Urinary bladder (tissue), 4 donors: ENCODE results near the gene DLG4. TPM values are rescaled to one million over a fixed set of nuclear protein-coding genes. Genes with fewer than 3 reads are reported as not detected.

Source experiments
- DNase-seq: peaks from one replicate; pipeline ENCODE4 v3.0.0-alpha.2; 2015; ENCODE audit errors: extremely low spot score
- H3K27ac ChIP-seq: one replicate; pipeline ENCODE4 v1.5.1; 2013; ENCODE audit warnings: low read depth, mild to moderate bottlenecking, moderate library complexity
- H3K36me3 ChIP-seq: one replicate; pipeline ENCODE4 v1.6.1; 2013; ENCODE audit warnings: mild to moderate bottlenecking, moderate library complexity; ENCODE audit not compliant: insufficient read depth
- H3K4me1 ChIP-seq: one replicate; pipeline ENCODE4 v1.6.1; 2013; ENCODE audit warnings: mild to moderate bottlenecking, moderate library complexity; ENCODE audit not compliant: insufficient read depth
- H3K4me3 ChIP-seq: one replicate; pipeline ENCODE4 v1.5.1; 2013; ENCODE audit warnings: low read depth, low read length
- WGBS: extraction: QIAGEN DNeasy Blood & Tissue Kit; methylation state at CpG from one replicate; pipeline ENCODE4 v1.1.7; 2013; 5-methylcytosine and 5-hydroxymethylcytosine counted together
- polyA plus RNA-seq: library from polyadenylated mRNA; stranded (reverse); fragments of 200-250 nt; gene quantifications from one replicate; pipeline ENCODE4 v1.2.3, GENCODE V29; 2013
- total RNA-seq: library from RNA; depleted of rRNA; stranded (reverse); fragments of >200 nt; gene quantifications from one replicate; pipeline ENCODE4 v1.2.3, GENCODE V29; 2014
- donor health status: healthy with polysubstance abuse.
- donor health status: healthy.

The DLG4 gene
- total and polyA plus RNA-seq, 2 donors: 17.1 to 19.4 TPM

DNA sequence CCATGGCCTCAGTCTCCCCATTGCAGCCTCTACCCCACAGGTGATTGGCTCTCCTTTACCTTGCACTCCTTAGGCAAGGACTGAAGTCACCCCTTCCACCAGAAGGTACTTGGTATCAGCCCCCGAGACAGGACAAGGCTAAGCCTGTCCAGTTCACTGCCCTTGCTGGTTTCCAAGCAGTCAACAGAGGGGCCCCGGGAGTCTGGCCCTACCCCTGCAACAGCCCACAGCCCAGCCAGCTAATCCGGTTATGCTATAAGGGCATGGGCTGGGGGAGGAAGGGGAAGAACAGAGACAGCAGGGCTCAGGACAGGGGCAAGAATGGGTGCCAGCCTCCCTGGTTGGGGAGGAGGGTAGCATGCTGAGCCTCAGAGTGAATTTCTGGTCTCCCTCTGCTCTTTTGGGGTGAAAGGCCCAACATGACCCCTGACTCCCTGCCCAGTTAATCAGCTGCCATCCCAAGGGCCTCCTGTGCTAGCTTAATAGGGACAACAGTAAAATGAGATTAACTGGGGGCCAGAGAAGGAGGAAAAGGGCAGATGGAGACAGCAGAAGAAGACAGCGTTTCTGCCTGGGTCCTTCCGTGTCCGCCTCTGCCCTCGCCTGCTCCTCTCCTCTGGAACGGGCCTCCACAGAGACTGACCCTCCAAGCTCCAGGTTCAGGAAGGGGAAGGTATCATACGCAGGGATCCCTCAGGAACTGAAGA, 10.7 kb downstream of the DLG4 start:
- no peak overlapping the region for H3K27ac ChIP-seq
- H3K4me3 ChIP-seq: no peak overlapping the region
- WGBS: 82% methylated on average over 9 of the region's 9 CpGs
- peaks cover under 1% of the 10 kb centered on the region for H3K4me1 ChIP-seq
- H3K36me3 ChIP-seq: no peaks in the 10 kb centered on the region
- no peak for DNase-seq

DNA sequence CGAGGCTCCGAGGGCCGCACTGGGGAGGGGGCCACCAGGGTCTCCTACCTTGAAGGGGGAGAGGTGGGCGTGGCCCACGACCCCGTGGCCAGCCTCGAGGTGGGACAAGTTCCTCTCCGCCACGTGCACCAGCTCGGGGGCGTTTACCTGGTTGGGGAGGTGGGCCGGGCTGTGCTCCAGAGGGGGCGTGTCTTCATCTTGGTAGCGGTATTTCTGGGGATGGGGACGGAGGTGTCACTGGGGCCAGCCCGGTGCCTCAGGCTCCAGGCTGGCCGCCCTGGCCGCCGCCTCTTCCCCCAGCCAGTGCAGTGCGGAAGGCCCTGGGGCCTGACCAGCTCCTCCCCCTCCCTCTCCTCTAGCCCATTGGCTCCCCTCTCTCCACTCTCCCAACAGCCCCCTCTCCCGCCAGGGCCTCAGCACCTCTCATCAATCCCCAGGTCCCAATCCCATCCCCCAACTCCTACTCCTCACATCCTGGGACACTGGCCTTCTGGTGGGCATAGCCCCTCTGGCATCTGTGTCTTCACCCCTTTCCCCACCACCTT, 11.5 kb downstream of the DLG4 start:
- WGBS: 59% methylated on average over 21 of the region's 21 CpGs
- no peaks in the 10 kb centered on the region for H3K36me3 ChIP-seq
- no peak overlapping the region for H3K27ac ChIP-seq
- no peak for DNase-seq
- no peak overlapping the region for H3K4me3 ChIP-seq
- H3K4me1 ChIP-seq: no peaks in the 10 kb centered on the region

DNA sequence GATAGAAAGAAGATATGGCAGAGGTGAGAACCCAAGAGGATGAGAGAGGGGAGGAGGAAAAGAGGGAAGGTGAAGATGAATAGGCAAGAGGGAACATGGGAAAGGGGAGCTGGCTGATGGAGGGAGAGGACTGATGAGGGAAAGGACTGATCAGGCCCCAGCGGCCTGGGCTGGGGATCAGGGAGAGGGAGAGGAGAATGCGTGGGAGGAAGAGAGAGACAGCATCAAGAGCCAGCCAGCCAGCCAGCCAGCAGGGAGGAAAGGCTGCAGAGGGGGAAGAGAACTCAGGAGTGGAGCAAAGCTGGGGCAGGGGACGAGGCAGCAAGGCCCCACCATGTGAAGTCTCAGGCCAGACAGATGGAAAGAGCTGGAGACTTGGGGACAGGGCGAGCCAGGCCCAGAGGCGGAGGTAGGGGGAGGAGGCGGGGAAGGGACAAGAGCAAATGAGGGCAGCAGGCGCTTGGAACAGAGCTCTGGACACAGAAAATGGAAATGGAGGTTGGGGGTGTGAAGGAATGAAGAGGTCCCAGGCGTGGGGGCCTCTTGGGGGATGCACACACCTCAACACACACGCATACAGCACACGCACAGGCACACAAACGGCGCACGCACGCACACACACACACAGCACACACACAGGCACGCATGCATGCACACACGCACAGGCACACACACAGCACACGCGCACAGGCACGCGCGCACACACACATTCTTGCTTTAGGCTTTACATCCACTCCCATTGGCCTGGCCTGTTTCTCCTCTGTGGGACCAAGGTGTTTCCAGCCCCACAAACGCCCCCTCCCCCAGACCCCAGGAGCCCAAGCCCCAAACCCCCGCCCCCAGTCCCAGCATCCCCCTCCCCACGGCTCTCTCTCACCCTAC, 12.3 kb downstream of the DLG4 start:
- no peak for DNase-seq
- WGBS: 78% methylated on average over 24 of the region's 24 CpGs
- no peaks in the 10 kb centered on the region for H3K4me1 ChIP-seq
- H3K36me3 ChIP-seq: no peaks in the 10 kb centered on the region
- H3K4me3 ChIP-seq: no peak overlapping the region
- no peak overlapping the region for H3K27ac ChIP-seq

DNA sequence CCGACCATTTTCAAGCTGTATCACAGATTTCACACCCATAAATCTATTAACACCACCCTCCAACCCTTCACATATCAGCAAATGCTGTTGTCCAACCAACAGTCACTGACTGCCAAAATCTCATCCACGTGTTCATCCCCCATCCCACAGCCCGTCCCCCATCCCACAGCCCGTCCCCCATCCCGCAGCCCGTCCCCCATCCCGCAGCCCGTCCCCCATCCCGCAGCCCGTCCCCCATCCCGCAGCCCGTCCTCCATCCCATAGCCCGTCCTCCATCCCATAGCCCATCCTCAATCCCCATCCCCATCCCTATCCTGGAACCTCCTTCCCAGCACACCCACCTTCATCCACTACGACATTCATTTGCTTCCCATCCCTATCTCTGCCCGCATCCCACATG, 14.1 kb downstream of the DLG4 start:
- 28% methylated on average over 15 of the region's 15 CpGs for WGBS
- H3K27ac ChIP-seq: no peak overlapping the region
- no peak for DNase-seq
- peak overlapping the region; percentile 44 for H3K4me3 ChIP-seq
- H3K4me1 ChIP-seq: no peaks in the 10 kb centered on the region
- no peaks in the 10 kb centered on the region for H3K36me3 ChIP-seq

DNA sequence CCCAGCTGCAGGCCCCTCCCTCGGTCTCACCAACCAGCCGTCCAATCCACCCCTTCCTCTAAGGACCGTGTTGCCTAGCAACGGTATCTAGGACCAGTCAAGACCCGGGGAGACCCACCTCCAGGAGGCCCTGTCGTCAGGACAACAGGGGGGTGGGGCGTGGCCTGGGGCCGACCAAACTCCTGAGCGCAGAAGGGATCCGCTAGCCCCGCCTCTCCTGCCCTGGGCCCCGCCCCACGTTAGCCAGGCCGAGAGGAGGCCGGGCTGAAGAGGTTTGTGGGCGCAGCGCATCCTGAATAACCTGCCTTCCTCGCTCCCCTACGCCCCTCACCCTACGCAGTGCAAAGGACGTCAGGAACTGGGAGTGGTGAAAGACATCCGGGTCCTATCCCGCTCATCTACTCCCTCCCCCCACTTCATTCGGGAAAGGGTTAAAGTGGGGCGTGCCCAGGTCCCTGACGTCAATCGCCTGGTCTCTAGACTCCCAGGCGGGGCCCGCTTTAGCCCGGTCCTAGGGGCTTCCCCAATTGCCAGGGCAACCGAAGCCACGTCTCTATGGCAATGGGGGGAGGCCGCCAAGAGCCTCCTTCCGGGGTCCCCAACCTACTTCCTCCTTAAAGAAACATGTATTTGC, 14.7 kb downstream of the DLG4 start:
- H3K4me3 ChIP-seq: peak overlapping the region; percentile 44
- no peaks in the 10 kb centered on the region for H3K4me1 ChIP-seq
- WGBS: under 1% methylated on average over 34 of the region's 34 CpGs
- H3K27ac ChIP-seq: no peak overlapping the region
- DNase-seq: peak; percentile 85
- no peaks in the 10 kb centered on the region for H3K36me3 ChIP-seq

DNA sequence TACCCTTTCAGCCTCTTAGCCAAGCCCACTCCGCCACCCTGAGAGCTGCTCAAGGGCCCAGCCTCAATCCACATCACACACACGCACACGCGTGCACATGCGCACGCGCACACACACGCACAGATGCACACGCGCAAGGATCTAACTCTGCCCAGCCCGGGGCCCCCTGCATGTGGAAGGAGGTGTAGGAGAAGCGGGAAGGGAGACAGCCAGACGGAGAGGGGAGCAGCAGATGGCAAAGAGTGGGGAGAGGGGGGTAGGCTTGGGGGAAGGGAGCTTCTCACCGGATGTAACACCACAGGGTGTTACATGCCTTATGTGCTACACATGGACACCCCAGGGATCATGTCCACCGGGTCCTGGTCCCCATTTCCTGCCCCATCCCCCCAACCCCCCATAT, 15.3 kb downstream of the DLG4 start:
- 64% methylated on average over 15 of the region's 15 CpGs for WGBS
- no peak overlapping the region for H3K27ac ChIP-seq
- no peak for DNase-seq

DNA sequence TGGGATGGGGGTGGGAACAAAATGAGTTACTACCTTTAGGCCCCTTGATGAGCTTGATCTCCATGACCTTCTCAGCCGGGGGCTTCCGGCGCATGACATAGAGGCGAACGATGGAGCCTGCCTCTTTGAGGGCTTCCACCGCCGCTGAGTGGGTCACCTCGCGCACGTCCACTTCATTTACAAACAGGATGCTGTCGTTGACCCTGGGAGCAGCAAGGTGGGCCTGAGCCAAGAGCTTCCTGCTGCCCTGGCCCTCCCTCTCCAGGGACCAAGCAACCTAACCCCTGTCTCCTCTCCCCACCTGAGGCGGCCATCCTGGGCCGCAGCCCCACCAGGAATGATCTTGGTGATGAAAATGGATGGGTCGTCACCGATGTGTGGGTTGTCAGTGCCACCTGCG, 16.2 kb downstream of the DLG4 start:
- Histone ChIP-seq H3K27ac (no peak overlapping the region), H3K36me3 (no peaks in the 10 kb centered on the region), H3K4me3 (no peak overlapping the region), H3K4me1 (no peaks in the 10 kb centered on the region)
- no peak for DNase-seq
- WGBS: 93% methylated on average over 16 of the region's 16 CpGs

More for the DNA sequence above, 15.3 kb downstream of the DLG4 start:
- Histone ChIP-seq H3K4me3 (no peak overlapping the region), H3K36me3 (no peaks in the 10 kb centered on the region), H3K4me1 (no peaks in the 10 kb centered on the region)

DNA sequence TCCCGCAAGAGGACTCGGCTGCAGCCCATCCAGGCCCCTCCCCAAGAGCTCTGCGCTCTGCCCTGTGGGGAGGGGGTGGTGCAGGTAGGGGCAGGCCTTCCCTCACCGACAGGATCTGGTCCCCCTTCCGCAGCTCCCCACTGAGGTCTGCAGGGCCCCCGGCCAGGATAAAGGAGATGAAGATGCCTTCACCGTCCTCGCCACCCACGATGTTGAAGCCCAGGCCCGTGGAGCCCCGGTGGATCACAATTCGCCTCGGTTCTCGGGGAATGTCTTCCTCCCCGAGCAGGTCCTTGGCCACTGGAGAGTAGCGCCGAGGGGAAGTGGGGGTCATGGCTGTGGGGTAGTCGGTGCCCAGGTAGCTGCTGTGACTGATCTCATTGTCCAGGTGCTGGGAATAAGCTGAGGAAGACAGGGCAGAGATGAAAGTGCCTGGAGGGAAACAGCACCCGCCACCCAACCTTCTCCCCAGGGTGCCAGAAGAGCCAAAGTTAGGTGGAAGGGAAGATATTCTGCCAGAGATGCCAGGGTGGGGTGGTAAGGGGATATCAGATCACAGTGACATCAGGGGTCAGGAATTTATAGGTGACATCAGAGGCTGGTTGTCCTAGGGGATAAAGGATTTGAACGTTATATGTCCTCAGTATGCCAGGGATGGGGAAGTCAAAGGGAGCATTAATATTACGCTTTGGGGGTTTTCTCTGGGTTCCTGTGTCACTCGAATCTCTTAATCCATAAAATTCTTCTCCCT, 22.8 kb downstream of the DLG4 start:
- no peak for DNase-seq
- 89% methylated on average over 22 of the region's 22 CpGs for WGBS
- Histone ChIP-seq H3K36me3 (no peaks in the 10 kb centered on the region), H3K4me1 (no peaks in the 10 kb centered on the region), H3K4me3 (no peak overlapping the region), H3K27ac (no peak overlapping the region)

DNA sequence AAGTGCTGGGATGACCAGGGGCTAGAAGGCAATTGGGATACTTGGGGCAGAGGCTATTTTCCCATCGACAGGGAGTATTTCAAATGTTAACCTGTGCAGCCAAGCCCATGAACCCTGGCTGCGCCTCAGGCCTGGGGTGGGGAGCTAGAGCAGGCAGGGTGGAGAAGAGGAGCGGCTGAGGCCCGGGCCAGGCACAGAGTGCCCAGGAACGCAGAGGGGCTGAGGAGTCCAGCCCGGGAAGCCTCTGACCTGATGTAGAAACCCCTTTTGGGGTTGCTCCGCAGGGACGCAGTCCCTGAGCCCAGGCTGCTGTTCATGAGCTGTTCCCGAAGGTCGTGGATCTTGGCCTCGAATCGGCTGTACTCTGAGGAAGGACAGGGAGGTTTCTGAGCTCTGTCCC, 23.7 kb downstream of the DLG4 start:
- 95% methylated on average over 12 of the region's 12 CpGs for WGBS

DNA sequence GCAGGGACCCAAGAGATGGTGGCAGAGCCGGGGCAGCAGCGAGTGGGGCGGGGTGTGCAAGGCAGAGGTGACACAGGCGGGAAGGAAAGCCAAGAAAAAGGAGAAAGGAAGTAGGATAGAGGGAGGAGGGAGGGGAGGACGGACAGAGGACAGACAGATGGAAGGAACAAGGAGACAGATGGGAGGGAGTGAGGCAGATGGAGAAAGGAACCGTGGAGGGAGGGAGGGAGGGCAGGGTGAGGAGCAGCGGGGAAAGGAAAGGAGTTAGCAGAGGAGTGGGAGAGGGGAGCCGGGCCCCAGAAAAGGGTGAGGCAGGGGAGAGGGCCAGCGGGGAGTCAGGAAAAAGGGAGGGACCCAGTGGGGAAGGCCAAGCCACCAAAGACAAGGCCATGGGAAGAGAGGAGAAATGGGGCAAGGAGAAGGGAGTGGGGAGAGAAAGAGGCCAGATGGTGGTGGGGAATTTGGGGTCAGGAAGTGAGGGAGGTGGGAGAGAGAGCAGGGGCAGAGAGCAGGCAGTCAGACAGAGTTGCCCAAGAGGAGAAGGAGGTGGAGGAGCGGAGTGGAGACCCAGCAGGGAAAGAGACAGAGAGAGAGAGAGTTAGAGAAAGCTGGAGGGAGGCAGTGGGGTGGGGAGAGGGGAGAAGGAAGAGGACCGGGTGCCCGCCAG, 27.2 kb downstream of the DLG4 start:
- no peak for DNase-seq
- Histone ChIP-seq H3K27ac (no peak overlapping the region), H3K36me3 (no peaks in the 10 kb centered on the region), H3K4me1 (no peaks in the 10 kb centered on the region), H3K4me3 (no peak overlapping the region)
- WGBS: 79% methylated on average over 12 of the region's 12 CpGs

More for the DNA sequence above, 23.7 kb downstream of the DLG4 start:
- no peak for DNase-seq
- H3K4me1 ChIP-seq: no peaks in the 10 kb centered on the region
- H3K27ac ChIP-seq: no peak overlapping the region
- H3K36me3 ChIP-seq: no peaks in the 10 kb centered on the region
- no peak overlapping the region for H3K4me3 ChIP-seq

DNA sequence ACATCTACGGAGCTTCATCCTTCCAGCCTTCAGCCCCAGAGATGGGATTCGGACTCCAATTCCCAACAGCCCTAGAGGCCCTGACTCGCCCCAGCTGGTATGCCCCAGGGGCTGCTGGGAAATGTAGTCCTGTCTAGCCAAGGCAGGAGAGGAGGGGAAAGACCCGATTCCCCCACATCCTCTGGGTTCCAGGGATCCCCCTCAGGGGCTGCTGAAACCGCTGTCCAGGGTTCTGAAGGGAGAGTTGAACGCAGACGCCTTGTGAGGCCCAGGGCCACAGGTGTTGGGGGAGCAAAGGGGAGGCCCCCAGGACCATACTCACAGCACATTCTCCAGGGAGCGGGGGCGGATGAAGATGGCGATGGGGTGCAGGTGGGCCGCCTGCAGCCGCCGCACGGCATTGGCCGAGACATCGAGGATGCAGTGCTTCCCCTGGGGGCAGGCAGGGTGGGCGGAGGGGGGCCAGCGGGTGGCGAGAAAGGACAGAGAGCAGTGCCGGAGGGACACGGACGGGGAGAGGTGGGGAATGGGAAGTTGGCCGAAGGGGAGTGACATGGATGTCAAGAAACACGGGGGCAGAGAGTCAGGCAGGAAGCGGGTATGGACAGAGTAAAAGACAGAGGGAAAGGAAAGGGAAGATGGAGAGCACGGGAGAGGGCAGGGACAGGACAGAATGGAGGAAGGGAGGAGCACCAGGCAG, 27.9 kb downstream of the DLG4 start:
- 74% methylated on average over 26 of the region's 26 CpGs for WGBS
- H3K27ac ChIP-seq: no peak overlapping the region
- H3K4me3 ChIP-seq: no peak overlapping the region
- no peaks in the 10 kb centered on the region for H3K36me3 ChIP-seq
- H3K4me1 ChIP-seq: no peaks in the 10 kb centered on the region
- DNase-seq: no peak

DNA sequence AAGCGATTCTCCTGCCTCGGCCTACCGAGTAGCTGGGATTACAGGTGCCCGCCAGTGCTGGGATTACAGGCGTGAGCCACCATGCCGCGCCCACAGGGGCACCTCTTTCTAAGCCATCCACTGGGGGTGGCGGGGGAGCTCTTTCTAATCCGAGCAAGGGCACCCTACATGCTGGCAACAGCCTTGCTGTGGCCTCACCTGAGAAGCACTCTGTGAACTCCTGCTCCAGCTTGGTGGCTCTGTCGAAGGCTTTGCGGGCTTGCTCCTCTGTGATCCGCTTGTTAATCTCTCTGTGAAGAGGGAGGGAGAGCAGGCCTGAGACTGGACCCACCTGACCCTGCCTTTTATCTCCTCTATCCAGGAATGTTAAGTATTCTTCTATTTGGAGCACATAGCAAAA, 28.6 kb downstream of the DLG4 start:
- DNase-seq: no peak
- H3K4me1 ChIP-seq: no peaks in the 10 kb centered on the region
- 92% methylated on average over 12 of the region's 12 CpGs for WGBS
- no peak overlapping the region for H3K27ac ChIP-seq
- no peak overlapping the region for H3K4me3 ChIP-seq
- H3K36me3 ChIP-seq: no peaks in the 10 kb centered on the region
